HG02870 (cell line): ENCODE measurements around the gene ACTR3C.
"Not testable (repeated sequence)": the region's sequence is repeated elsewhere in the genome, so short reads cannot be mapped to it uniquely, and the experiment has no call there.

Experiments
- ATAC-seq: cut with Tn5 transposase; IDR thresholded peaks from one replicate; pipeline ENCODE4 v1.9.1; 2021; ENCODE audit warnings: mild to moderate bottlenecking, moderate library complexity; ENCODE audit not compliant: unreplicated experiment

ACTR3C gene

DNA sequence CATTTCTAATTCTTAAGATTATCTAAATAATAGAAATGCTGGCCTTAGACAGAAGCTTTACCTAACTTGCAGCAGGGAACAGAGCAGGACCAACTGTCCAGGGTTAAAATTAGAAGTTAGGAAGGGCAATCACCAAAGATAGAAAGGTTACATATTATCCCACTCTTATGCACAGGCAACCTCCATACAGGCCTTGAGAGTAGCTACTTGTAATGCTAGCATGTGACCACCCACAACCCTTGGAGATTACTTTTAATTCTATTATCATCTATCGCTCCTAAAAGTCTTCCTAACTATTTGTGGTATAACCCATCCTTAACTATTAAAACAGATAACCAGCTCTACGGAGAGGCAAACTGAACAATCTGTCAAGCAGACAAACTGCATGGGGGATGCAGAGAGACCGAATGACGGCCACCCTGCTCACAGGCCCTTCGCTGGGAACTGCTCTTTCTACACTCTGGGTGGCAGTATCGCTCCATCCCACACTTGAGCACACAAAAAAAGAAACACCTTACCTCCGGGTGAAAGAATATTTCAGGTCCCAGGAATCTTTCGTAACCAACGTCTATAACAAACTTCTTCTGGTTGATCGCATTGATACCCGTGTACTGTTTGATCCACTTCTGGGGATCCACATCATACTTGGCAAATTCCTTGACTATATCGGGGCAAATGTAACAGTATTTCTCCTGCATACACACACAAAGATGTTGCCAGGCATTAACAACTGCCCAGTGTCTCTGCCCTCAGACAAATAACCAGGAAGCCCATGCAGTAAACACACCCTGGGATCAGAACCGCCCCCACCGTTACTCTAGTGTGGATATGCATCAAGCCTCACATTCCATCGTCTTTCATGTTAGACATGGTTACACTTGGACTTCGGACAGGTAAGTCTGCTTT lies 37.2 kb downstream of the ACTR3C start:
- ATAC-seq = peak; percentile 66

DNA sequence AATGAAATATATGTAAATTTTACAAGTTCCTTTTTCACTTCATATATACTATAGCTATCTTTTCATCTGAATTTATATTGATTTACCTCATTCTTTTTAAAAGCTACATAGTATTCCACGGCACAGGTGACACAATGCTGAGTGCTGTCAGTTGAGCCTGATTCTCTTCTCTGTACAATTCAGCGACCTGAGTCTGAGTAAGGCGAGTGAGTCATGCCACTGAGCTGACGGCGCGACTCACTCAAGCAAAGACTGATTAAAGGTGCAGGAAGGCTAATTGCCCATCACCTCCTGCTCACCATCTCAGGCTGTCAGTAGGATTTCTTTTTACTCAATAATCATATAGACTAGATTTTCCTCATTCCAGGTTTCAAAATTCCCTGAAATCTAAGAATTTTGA lies 39.7 kb downstream of the ACTR3C start:
- ATAC-seq = not testable (repeated sequence)

DNA sequence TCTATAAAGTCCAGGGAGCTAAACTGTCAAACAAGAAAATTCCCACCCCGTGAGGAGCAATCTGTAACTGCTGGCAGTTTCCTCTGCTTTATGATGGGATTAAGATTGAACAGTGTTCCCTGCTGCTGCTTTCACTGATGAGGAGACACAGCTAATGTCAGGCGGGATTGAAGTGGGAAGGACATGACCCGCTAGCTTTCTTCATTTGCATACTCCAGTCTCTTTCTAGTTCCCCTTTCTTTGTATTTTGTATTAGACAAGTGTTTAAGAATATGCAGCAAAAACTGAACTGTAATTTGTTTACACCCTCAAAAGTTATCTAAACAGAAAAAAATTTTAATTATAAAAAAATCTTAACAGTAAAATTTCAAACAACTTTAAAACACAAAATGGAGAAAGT lies 40.2 kb downstream of the ACTR3C start:
- ATAC-seq = not testable (repeated sequence)

DNA sequence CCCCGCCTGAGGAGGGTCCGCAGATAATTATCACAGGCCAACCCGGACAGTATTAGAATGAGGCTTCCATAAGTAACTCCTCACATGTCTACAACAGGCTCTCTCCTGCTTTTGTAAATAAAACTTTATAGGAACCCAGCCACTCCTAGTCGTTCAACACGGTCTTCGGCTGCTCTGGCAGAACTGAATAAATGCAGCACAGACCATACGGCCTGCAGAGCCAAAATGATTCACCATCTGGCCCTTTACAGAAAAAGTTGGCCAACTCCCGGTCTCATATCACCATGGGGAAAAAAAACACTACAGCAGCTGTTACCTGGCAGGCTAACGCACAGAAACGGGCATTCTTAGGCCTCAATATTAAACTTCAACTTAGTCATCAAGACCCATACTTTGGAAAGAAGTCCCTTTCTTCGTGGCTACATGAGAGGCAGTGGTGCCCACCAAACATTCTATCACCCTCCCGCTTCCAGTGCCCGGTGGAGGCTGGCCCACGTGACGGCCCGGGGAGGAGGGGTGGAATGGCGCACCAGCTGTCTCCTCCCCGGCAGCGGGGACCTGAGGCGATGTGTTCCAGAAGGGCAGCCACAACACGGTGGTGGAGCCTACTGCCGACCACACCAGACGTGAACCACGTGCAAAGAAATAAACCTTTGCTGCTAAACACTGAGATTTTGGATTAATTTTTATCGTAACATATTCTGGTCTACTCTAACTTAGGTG lies 41.5 kb downstream of the ACTR3C start:
- ATAC-seq = not testable (repeated sequence)

DNA sequence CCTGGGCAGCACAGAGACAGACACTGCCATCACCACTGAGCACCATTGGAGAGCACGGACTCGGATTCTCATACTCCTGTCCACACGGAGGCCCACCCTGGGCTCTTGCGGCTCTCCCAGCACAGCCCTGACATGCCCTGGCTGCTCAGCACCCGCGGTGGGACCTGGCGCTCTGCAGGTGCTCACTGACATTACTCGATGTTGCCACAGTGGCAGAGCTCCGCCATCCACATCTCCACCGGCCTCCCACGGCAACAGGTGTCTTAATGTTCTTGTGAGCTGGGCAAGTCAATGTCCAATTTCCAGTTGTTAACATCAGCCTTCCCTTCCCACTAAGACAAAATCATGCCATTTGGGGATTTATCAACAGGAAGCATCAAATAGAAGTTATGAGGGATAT lies 45.0 kb downstream of the ACTR3C start:
- ATAC-seq = not testable (repeated sequence)

DNA sequence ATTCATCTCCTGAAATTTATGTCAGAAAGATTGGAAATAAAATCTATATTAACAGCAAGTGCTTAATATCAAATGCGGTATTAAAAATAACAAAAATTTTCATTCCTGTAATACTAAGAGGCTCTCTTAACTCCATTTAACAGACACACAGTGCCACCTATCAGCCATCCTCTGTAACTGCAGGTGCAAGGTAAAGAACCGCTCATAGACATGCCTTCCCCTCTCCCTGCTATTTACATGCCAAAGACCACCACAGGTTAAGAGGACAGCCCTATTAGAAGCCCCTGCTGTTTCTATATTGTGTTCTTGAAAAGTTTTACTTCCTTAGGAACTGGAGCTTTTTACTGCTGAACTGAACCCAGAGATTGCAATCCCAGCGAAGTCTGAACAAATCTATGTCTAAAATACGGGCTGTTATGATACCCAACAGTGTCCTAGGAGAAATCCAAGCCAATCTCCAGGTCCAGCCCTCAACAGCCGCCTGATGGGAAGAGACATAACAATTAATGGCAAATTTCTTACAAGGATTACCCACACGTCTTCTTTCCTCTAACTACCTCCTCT lies 47.1 kb downstream of the ACTR3C start:
- ATAC-seq = peak; percentile 54

DNA sequence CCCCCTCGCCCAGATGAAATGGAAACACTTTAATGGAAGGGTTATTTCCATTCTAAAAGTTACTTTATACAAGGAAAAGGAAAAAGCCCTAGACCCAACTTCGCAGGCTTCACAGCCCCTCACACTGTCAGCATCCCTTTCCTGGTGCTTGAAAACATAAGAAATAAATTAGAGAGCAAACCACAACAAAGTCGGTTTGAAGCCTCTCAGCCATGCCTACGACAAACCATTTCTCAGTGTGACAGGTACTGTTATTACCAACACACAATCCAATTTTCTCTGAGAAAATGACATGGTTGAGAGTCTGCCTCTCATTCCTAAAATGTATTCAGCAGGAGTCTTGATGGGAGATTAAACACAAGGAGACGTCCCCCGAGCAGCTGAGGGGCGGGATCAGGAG lies 51.4 kb downstream of the ACTR3C start:
- ATAC-seq = not testable (repeated sequence)

DNA sequence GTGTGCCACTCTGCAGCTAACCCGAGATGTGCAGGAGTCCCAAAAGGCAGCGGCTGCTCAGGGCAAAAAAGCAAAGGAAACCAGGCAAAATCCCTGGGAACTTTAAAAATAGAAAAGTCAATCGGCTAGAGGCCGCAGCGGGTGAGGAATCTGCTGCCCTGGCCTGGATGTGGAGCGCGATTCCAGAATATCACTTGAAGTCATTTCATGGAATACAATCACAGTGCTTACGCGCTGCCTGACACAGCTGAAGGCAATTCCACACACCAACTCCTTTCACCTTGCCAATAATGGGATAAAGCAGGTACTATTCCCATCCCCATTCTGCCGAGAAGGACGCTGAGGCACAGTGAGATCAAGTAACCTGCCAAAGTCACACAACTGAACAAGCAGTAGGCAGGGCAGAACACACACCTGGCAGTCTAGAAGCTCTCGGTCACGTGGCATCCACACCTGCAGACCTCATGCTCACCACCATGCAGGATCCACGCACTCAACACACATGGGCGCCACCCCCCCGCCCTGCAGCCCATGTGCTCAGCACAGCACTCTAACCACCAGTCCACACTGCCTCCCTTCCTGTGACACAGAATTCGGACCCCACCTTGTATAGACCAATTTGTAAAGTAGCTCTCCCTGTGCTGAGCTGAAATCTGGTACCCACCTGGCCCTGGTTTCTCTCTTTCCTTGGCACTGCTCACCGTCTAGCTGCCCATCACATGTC lies 53.1 kb downstream of the ACTR3C start:
- not testable (repeated sequence) for ATAC-seq

DNA sequence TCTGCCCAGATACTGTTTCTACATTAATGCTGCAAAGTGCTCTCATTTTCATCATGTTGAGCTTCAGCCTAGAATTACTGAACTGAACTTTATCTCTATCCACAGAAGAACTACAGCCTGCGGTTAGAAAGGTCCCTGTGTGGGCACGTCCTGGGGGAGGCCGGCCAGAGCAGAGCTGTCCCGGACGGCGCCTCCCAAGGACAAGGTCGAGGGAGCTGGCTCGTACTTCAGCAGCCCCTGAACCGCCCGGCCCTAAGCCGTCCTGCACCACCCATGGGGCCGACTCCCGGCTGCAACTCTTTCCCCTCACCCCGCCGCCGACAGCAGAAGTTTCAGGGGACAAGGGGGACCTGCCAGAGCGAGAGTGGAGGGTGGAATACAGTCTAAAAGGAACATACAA lies 54.5 kb downstream of the ACTR3C start:
- not testable (repeated sequence) for ATAC-seq

DNA sequence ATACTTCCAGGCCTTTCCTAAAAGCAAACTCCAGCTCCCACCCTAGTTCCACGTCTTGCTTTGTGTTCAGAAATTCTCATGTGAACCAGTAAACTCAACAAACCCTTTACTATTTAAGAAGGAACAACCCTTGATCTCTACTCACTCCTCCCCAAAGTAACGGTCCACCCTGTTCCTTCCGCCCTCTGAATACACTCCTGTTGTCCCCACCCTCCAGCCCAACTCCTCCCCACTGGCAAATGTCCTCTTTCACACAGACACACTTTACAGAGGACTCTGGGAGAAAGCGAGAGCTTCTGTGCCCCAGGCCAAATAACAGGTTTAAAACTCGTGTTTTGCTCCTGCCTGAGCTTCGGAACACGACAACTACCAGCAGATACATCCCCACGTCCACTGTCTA lies 55.1 kb downstream of the ACTR3C start:
- ATAC-seq = not testable (repeated sequence)

DNA sequence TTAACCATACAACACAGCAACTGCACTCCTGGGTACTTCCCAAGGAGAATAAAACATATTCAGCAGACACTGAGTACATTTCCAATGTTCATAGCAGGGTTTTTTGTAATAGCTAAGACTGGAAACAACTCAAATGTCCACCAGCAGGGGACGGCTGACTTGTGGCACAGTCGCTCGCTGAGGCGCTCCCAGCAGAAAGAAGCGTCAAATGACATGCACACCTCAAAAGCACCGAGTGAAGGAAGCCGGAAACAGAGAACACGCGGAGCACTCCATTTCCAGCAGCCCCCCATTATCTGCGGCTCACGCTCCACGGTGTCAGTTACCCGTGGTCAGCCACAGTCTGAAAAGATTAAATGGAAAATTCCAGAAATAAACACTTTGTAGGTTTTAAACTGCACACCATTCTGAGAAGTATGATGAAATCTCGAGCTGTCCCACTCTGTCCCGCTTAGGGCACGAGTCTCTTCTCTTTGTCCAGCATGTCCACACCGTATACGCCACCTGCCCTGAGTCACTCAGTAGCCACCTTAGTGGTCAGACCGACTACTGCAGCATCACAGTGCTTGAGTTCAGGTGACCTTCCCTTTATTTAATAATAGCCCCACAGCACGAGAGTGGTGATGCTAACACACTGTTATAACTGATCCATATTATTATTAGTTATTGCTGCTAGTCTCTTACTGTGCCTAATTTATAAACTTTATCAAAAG lies 56.2 kb downstream of the ACTR3C start:
- ATAC-seq = not testable (repeated sequence)

DNA sequence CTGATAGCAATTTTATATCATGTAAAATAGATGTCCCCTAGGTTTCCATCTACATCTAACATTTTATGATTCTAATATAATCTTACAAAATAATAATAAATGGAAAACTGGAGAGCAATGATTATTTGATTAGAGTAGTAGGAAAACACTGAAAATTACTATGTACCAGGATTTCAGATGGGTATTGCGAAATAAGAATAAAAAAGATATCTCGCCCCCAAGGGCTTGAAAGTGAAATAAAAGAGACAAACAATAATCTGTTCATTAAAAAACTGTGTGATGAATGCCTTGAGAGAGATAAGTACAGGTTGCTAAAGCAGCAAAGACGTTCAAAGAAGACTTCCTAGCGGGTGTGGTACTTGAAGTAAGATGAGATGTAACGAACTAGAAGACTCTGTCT lies 60.7 kb downstream of the ACTR3C start:
- ATAC-seq = not testable (repeated sequence)

DNA sequence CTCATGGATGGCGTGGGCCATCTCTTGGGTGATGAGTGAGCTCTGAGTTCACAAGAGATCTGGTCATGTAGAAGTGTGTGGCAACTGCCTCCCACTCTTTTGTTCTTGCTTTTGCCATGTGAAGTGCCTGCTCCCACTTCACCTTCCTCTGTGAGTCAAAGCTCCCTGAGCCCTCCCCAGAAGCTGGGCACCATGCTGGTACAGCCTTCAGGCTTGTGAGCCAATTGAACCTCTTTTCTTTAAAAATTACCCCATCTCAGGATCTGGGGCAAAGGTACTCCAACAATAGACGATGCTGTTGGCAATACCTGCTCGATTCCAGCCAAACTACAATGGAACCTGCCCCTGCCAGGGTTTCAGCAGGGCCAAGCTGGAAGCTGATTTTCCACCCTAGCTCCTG lies 75.6 kb downstream of the ACTR3C start:
- not testable (repeated sequence) for ATAC-seq

DNA sequence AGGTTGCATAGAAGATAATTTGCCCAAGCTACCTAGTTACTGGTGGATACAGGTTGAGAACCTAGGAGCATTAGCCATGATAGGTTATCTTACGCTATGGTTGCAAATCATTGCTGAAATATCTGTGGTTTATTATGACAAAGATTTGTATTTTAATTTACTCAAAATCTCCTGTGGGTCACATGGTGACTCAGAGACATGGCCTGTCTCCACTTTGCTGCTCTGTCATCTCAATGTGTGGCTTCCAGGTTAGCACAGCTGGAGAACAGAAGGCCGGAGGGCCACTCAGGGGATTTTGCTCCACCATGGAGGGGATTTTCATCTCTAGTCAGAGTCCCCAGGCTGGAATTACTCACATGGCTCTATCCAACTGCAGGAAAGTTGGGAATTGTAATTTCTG lies 78.1 kb downstream of the ACTR3C start:
- ATAC-seq = not testable (repeated sequence)

DNA sequence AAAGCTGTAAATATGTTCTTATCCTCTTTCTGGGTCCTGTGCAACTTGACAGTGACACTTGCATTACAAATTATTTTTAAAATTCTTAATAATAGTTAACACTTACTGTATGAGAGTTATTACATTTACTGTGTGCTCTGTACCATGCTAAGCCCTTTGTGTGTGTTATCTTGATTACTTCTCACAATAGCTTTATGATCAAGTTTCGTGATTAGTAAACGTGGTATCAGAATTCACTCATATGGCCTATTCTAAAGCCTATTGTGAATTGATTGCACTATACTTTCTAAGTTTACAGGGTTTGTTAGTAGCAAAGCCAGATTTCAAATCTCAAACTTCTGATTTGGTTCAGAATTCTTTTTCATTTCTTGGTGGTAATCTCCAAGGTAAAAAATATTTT lies 80.4 kb downstream of the ACTR3C start:
- not testable (repeated sequence) for ATAC-seq

DNA sequence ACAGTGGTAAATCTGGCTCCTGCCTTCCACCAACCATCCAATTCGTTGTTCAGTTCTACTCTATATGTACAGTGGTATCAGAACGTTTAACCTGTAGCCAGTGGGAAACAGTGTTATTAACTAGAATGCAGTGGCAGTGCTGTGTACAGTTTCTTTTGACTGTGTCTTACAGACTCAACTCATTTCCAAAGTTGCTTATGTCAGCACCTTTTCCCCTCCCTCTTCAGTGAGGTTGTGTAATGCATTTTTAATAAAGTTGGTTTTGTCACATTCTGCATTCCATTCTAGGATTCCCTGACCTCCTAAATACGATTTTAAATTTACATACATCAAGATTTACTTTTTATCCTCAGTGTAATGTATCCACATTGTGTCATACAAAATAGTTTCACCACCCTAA lies 97.9 kb downstream of the ACTR3C start:
- ATAC-seq = not testable (repeated sequence)

DNA sequence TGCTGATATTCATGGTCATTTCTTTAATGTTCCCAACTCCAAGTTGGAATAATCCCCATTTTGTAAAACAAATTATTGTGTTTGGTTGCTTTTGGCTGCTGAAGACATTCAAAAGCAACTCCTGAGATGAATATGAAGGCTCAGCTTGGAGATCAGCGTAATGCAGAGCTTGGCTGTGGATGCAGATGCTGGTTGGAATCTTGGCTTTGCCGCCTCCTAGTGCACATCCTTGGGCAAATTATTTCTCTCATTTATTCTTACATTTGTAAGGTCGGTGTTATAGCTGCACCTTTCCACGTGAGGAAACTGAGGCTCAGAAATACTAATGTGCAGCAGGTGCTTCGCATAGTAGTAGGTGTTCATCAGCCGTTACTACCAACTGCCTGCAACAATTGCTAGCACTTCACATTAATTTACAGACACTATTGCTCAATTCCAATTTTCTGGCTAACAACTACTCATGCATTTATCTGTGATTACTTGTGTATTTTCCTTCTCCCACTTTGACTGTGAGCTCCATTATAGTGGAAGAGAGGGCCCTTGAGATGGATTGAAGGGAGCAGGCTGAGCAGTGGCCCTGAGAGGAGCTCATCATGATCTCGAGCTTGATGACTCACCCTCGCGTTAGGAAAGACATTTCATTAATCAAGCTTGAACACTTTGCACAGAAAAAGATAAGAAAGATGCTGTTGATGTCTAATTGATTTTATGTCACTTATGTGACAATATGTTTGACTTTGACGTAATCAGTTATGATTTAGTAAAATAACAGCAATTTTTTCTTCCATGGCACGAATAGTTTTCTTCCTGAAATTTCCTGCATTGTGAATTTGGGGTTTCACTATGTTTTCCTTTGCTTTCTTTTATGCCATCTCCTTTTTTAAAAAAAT lies 101.0 kb downstream of the ACTR3C start:
- ATAC-seq = not testable (repeated sequence)

DNA sequence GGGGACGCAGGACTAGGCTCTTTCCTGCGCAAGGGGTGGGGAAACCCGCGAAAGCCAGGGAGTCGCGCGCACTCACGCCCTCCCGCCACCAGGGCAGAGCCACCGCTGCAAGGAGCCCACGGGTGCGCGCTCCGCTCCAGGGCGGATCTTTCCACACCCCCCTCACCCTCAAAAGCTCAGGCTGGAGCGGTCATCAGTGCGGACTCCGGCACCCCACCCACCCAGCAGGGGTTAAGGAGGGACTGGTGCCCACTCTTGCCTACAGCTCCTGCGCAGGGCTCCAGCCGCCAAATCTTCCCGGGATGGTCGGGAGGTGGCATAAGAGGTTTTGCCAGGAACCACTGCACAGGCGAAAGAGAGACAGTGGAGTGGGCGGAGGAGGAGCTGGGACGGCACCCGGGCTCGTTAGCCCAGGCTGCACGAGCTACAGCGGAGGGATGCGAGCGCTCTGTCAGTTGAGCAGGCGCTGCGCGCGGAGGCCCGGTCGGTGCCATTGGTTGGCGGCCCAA lies 102.6 kb downstream of the ACTR3C start:
- not testable (repeated sequence) for ATAC-seq
